Liver (tissue), 9 donors: ENCODE measurements around the gene DPH2. TPM values are rescaled to one million over a fixed set of nuclear protein-coding genes. Genes with fewer than 3 reads are reported as not detected.

Experiments
- DNase-seq: peaks from one replicate; pipeline ENCODE4 v3.0.0-alpha.2; 2017; ENCODE audit warnings: low spot score
- H3K27ac ChIP-seq, 2 donors: one replicate each; pipeline ENCODE4 v1.7.0; 2013; ENCODE audit warnings: inconsistent platforms in 2 of 2, low read length in 2 of 2, control low read depth in 1 of 2, low read depth in 1 of 2, mild to moderate bottlenecking in 1 of 2
- H3K27me3 ChIP-seq, 4 donors: one replicate each; pipeline versions ENCODE4 v1.6.1 to v1.7.0; 2013; ENCODE audit warnings: low read length in 3 of 4, inconsistent platforms in 1 of 4, mild to moderate bottlenecking in 1 of 4, moderate library complexity in 1 of 4; ENCODE audit not compliant: control insufficient read depth in 4 of 4, insufficient read depth in 4 of 4
- H3K36me3 ChIP-seq, 4 donors: one replicate each; pipeline versions ENCODE4 v1.6.1 to v1.7.0; 2013; ENCODE audit warnings: low read length in 3 of 4, mild to moderate bottlenecking in 3 of 4, low read depth in 1 of 4, moderate library complexity in 1 of 4; ENCODE audit not compliant: control insufficient read depth in 4 of 4, insufficient read depth in 3 of 4
- H3K4me1 ChIP-seq, 4 donors: one replicate each; pipeline versions ENCODE4 v1.6.1 to v1.7.0; 2013; ENCODE audit warnings: low read length in 3 of 4, mild to moderate bottlenecking in 3 of 4, moderate library complexity in 1 of 4; ENCODE audit not compliant: control insufficient read depth in 4 of 4, insufficient read depth in 4 of 4
- H3K4me3 ChIP-seq, 3 donors: one replicate each; pipeline versions ENCODE4 v1.6.1 to v1.7.0; 2013; ENCODE audit warnings: low read length in 3 of 3, control low read depth in 1 of 3, low read depth in 1 of 3, mild to moderate bottlenecking in 1 of 3
- H3K9ac ChIP-seq, 2 donors: one replicate each; pipeline ENCODE4 v1.7.0; 2013; ENCODE audit warnings: low read length in 2 of 2, mild to moderate bottlenecking in 2 of 2, moderate library complexity in 2 of 2, control low read depth in 1 of 2, low read depth in 1 of 2
- H3K9me3 ChIP-seq, 4 donors: one replicate each; pipeline versions ENCODE4 v1.6.1 to v1.7.0; 2013; ENCODE audit warnings: low read length in 3 of 4; ENCODE audit not compliant: control insufficient read depth in 4 of 4
- ATF3 ChIP-seq: IDR thresholded peaks from 2 replicates; pipeline ENCODE4 v1.6.1; 2016; ENCODE audit warnings: antibody characterized with exemption
- EGR1 ChIP-seq, 2 donors: IDR thresholded peaks; 2 replicates each; pipeline ENCODE4 v1.6.1; 2016 to 2018; ENCODE audit warnings: antibody characterized with exemption in 2 of 2, low read depth in 2 of 2
- FOXA1 ChIP-seq: IDR thresholded peaks from 2 replicates; pipeline ENCODE4 v1.6.1; 2016; ENCODE audit warnings: antibody characterized with exemption
- FOXA2 ChIP-seq: IDR thresholded peaks from 2 replicates; pipeline ENCODE4 v1.6.1; 2016; ENCODE audit warnings: antibody characterized with exemption
- GABPA ChIP-seq, 2 donors: IDR thresholded peaks in 1 of 2; conservative IDR thresholded peaks in 1 of 2; 2 replicates each; pipeline ENCODE4 v1.6.1; 2016; ENCODE audit warnings: antibody characterized with exemption in 2 of 2, mild to moderate bottlenecking in 1 of 2, moderate library complexity in 1 of 2
- HNF4A ChIP-seq, 2 donors: conservative IDR thresholded peaks; 2 replicates each; pipeline ENCODE4 v1.6.1; 2016; ENCODE audit warnings: antibody characterized with exemption in 2 of 2, mild to moderate bottlenecking in 2 of 2
- HNF4G ChIP-seq: IDR thresholded peaks from 2 replicates; pipeline ENCODE4 v1.6.1; 2016; ENCODE audit warnings: antibody characterized with exemption
- JUND ChIP-seq, 2 donors: IDR thresholded peaks; 2 replicates each; pipeline ENCODE4 v1.6.1; 2016; ENCODE audit warnings: antibody characterized with exemption in 2 of 2
- MAX ChIP-seq: IDR thresholded peaks from 2 replicates; pipeline ENCODE4 v1.6.1; 2016; ENCODE audit warnings: antibody characterized with exemption
- NR2F2 ChIP-seq: IDR thresholded peaks from 2 replicates; pipeline ENCODE4 v1.6.1; 2016; ENCODE audit warnings: antibody characterized with exemption
- RAD21 ChIP-seq, 2 donors: IDR thresholded peaks; 2 replicates each; pipeline ENCODE4 v1.6.1; 2016; ENCODE audit warnings: antibody characterized with exemption in 2 of 2, mild to moderate bottlenecking in 2 of 2
- REST ChIP-seq: IDR thresholded peaks from 2 replicates; pipeline ENCODE4 v1.6.1; 2016; ENCODE audit warnings: antibody characterized with exemption, mild to moderate bottlenecking
- RXRA ChIP-seq, 2 donors: IDR thresholded peaks; 2 replicates each; pipeline ENCODE4 v1.6.1; 2017 to 2018; ENCODE audit warnings: antibody characterized with exemption in 2 of 2, mild to moderate bottlenecking in 1 of 2
- TAF1 ChIP-seq: conservative IDR thresholded peaks from 2 replicates; pipeline ENCODE4 v1.6.1; 2016; ENCODE audit warnings: antibody characterized with exemption, mild to moderate bottlenecking
- YY1 ChIP-seq: IDR thresholded peaks from 2 replicates; pipeline ENCODE4 v1.6.1; 2016; ENCODE audit warnings: antibody characterized with exemption, mild to moderate bottlenecking
- WGBS: extraction: QIAGEN DNeasy Blood & Tissue Kit; methylation state at CpG from one replicate; pipeline ENCODE4 v1.1.7; 2013; 5-methylcytosine and 5-hydroxymethylcytosine counted together
- polyA plus RNA-seq, 2 donors: library from polyadenylated mRNA; stranded (reverse) in 1 of 2; unstranded in 1 of 2; fragments of 200-250 nt in 1 of 2; fragments of >200 nt in 1 of 2; fragmentation: Nextera tagmentation in 1 of 2; extraction: Ambion mirVana in 1 of 2; gene quantifications; one replicate each; pipeline versions ENCODE4 v1.2.1 to v1.2.3, GENCODE V29; 2013 to 2015
- total RNA-seq, 2 donors: library from RNA; depleted of rRNA; stranded (reverse); fragments of >200 nt; gene quantifications; one replicate each; pipeline ENCODE4 v1.2.3, GENCODE V29; 2014
- TF ChIP-seq, protein P1 (sequence below): IDR thresholded peaks from 2 replicates; pipeline ENCODE4 v1.6.1; 2016; ENCODE audit warnings: antibody characterized with exemption
- donor health status: healthy.
- donor health status: healthy.
- donor health status: healthy.
- donor health status: healthy.
- donor health status: healthy.

DPH2 gene
- total and polyA plus RNA-seq, 4 donors: 9.3 to 20.9 (median 15.4) TPM

DNA sequence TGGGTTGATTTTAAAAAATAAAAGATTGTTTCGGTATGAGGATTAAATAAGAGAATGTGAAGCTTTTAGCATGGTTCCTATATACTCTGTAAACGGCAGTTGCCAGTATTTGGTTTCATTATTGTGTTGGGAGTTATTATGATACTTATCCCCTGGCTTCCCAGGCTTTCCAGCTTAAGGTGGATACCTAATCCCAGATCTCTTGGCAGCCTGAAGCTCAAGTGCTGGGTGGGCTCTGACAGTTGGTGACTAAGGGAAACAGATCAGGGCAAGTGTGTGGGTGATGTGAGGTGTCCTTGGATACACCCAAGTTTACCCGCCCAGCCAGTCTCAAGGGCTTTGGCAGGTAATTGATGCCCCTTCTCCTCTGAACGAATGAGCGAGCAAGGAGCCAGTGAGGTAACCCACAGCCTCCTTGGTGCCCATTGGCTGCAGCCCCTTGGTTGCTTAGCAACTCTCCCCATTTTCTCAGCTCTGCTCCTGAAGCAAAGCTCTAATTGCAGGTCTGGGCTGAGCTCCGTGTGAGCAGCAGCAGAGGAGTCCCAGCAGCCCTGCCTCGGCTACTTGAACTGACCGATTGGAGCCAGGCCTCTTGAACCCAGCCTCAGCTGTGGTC, 17.0 kb upstream of the DPH2 start:
- no peak overlapping the region for H3K27ac ChIP-seq
- WGBS: 92% methylated on average over 8 of the region's 8 CpGs

GRCh38 chr1:43953361-43953760, 16.4 kb upstream of the DPH2 start:
- 92% methylated on average over 3 of the region's 3 CpGs for WGBS
- no peaks in the 10 kb centered on the region for H3K27me3 ChIP-seq
- no peak overlapping the region for H3K4me3 ChIP-seq
- H3K4me1 ChIP-seq: peaks cover 0 to 7% (median 4%) of the 10 kb centered on the region in 4 donors
- H3K36me3 ChIP-seq: peaks cover 0 to 28% (median 6%) of the 10 kb centered on the region in 4 donors
- TF ChIP-seq HNF4A (conservative IDR thresholded peaks at IDR 0.05) (no peak), NR2F2 (no peak)
- no peak overlapping the region for H3K27ac ChIP-seq
- no peaks in the 10 kb centered on the region for H3K9me3 ChIP-seq
- no peak for DNase-seq
- no peak overlapping the region for H3K9ac ChIP-seq

More for the DNA sequence above, 17.0 kb upstream of the DPH2 start:
- no peaks in the 10 kb centered on the region for H3K27me3 ChIP-seq
- H3K9ac ChIP-seq: no peak overlapping the region
- no peak for DNase-seq
- TF ChIP-seq JUND (IDR thresholded peaks at IDR 0.05): no peak
- TF ChIP-seq GABPA (IDR thresholded peaks at IDR 0.05 in 1 of 2, conservative IDR thresholded peaks at IDR 0.05 in 1 of 2): no peak
- TF ChIP-seq, protein P1, sequence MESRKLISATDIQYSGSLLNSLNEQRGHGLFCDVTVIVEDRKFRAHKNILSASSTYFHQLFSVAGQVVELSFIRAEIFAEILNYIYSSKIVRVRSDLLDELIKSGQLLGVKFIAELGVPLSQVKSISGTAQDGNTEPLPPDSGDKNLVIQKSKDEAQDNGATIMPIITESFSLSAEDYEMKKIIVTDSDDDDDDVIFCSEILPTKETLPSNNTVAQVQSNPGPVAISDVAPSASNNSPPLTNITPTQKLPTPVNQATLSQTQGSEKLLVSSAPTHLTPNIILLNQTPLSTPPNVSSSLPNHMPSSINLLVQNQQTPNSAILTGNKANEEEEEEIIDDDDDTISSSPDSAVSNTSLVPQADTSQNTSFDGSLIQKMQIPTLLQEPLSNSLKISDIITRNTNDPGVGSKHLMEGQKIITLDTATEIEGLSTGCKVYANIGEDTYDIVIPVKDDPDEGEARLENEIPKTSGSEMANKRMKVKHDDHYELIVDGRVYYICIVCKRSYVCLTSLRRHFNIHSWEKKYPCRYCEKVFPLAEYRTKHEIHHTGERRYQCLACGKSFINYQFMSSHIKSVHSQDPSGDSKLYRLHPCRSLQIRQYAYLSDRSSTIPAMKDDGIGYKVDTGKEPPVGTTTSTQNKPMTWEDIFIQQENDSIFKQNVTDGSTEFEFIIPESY: no peak
- H3K9me3 ChIP-seq: no peaks in the 10 kb centered on the region
- peaks cover 0 to 23% (median 4%) of the 10 kb centered on the region in 4 donors for H3K36me3 ChIP-seq
- H3K4me1 ChIP-seq: peaks cover 0 to 12% (median 9%) of the 10 kb centered on the region in 4 donors
- H3K4me3 ChIP-seq: no peak overlapping the region

DNA sequence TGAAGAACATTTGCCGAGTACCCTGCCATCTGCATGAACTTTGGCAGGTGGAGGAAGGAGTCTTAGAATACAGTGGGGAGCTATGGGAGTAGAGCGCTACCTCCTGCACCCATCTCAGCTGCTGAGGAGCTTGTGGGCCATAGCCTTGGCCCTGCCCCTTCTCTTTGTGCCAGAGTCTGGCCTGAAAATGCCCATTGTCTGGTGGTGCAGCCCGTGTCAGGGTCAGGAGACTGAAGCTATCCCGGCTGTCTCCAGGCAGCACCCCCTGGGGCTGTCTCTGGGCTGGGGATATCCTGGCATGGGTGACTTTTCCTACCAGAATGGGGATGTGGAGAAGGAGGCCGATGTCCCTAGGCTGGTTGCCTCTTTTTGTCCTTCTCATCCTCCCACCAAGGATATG, 15.8 kb upstream of the DPH2 start:
- TF ChIP-seq, protein P1: no peak
- TF ChIP-seq FOXA1 (no peak), HNF4A (conservative IDR thresholded peaks at IDR 0.05) (no peak), MAX (no peak), JUND (IDR thresholded peaks at IDR 0.05) (no peak), HNF4G (no peak), FOXA2 (no peak), RAD21 (IDR thresholded peaks at IDR 0.05) (no peak), YY1 (no peak), TAF1 (no peak), RXRA (IDR thresholded peaks at IDR 0.05) (no peak), ATF3 (no peak), REST (no peak), EGR1 (IDR thresholded peaks at IDR 0.05; ENCODE audit: low read depth in 2 of 2) (no peak)
- Histone ChIP-seq H3K27ac (no peak overlapping the region), H3K9me3 (no peaks in the 10 kb centered on the region), H3K36me3 (peaks cover 2 to 33% (median 8%) of the 10 kb centered on the region in 4 donors), H3K9ac (no peak overlapping the region), H3K4me1 (no peaks in the 10 kb centered on the region), H3K27me3 (no peaks in the 10 kb centered on the region), H3K4me3 (no peak overlapping the region)
- DNase-seq: no peak
- 95% methylated on average over 5 of the region's 5 CpGs for WGBS
